IPS DF 19.7 (cell line): ENCODE measurements around the gene TTC31.
"Not testable (repeated sequence)": the region's sequence is repeated elsewhere in the genome, so short reads cannot be mapped to it uniquely, and the experiment has no call there.

ENCODE experiments used
- DNase-seq: peaks from one replicate; pipeline ENCODE4 v3.0.0-alpha.2; 2013; ENCODE audit warnings: low read depth, low spot score

TTC31 gene

DNA sequence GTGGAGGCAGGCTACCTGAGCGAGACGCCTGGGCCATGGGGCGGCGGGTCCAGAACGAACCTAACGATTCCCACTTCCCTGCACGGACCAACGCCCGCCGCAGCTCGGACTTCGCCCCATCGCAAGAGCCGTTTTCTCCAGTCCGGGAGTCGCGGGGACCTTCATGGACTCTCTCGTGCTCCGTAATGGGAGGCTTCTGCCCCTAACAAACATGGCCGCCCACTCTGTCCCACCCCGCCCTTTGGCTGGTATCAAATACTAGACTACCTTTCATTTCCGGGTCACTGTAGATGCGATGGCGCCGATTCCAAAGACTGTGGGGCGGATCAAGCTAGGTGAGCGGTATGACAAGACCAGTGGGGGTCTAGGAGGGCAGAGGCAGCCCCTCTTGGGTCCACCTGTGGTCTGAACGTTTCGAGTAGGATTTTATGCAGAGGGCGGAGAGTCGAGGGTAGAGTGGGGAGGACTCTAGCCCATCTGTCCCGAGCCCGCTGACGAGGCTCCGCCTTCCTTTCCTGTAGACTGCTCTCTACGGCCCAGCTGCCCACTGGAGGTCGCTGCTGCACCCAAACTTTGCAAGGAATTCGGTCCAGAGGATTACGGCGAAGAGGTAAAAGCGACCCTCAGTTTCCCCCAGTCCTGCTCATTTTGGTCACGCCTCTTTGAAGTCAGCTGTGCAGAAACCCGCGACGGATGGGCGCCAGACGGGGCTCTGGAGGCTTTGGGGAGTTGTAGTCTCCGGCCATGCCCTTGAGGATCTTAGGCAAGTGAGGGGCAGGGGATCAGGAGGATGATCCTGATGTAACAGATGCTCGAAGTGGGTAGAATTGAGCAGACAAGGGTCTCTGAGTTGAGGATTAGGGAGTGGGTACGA lies at the start of gene TTC31, which contains the start of gene CCDC142:
Gene TTC31, plus strand, starts transcription at position 281 of the 874 bp plus-strand sequence. Its CDS starts 15 bp downstream, at position 296.
Gene CCDC142, minus strand, starts transcription at position 198 of the 874 bp plus-strand sequence. Its CDS starts 161 bp downstream, at position 37.
- DNase-seq: peak; percentile 88

DNA sequence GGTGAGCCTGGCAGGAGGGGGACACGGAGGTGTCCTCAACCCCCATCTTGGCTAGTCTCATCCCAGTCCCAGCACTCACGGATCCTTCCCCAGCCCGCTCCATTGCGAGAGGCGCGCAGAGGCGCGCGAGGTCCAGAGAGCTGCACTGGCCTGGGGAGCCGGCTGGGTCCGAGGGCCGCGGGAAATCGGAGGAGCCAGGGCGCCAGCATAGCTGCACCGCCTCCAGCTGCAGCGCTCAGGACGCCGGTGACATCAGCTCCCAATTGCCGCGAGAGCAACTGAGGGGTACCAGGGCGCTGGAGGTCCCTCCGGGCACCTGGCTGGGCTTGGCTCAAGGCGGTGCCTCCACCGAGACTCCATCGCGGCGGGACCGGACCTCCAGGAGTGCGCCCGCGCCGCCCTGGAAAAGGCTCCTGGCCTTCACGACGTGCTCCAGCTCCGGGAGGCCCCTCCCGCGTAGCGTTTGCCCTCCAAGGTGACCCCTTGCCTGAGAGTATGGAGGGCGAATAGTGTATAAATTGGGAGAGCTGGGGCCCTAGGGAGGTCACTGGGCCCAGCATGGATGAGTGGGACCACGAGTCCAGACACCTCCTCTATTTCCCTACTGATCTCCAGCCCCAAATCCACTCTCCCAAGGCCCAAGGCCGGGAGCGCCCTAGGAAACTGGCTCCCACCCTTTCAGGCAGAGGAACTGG lies 46.6 kb upstream of the TTC31 start:
- DNase-seq: no peak

DNA sequence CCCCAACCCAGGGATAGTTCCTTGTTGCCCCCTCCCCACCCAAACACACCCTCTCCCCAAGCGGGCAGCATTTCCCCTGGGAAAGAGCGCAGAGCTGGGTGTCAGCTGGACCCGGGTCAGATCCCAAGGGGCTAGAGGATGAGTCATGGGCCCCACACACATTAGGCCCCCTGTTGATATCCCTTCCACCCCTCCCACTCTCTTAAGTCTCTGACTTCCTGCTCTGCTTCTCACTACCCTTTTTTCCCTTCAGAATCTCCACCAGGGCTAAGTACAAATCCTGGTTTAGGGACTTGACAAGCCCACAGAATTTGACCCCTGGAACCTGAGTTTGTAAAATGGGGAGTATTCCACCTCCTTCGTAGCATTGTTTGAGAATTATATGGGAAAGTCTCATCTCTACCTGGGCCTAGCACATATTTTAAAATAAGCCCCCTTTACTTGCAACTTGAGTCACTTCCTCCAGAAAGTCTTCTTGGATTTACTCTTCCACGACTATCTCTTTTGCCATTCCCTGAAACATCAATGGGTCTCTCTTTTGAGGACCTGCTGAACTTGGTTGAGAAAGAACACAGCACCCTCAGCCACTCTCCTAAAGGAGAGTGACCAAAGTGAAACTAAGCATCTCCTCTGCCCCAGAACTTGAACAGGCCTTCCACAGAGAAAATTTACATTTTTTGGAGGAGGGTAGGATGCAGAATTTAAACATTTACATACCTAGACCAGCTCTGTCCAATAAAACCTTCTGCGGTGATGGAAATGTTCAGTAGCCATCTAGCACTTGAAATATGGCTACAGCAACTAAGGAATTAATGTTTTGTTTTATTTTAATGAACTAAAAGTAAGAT lies 45.8 kb upstream of the TTC31 start:
- DNase-seq: no peak

DNA sequence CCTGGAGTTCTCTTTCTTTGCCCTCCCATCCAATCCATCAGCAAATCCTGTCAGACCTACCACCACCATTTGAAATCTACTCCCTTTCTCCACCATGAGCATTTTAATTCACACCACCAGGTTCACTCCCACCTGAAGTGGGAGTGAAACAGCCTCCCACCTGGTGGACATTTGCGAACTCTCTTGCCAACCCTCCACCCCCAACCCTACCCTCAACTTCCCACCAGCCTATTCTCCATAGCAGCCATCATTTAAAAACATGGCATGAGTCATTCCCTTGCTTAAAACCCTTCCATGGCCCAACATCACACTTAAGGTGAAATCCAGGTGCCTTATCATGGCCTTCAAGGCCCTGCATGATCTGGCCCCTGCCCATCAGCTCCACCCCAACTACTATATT lies 44.6 kb upstream of the TTC31 start:
- DNase-seq: no peak

DNA sequence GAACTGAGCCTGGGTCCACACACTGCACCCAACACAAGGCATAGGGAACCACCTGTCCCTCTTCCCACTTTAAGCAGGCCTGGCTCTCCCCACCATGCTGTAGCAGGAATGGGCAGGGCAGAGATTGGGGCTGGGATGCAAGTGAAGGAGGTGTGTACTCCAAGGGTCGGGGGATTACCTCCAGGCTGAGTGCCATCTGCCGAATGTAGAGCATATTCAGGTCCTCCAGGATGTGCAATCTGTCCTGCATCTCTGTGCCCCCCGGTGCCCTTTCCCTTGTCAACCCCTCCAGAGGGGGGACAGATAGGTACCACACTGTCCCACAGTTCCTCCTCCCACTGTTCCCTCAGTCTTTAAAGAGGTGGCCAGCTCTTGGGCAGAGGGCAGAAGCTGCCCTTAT lies 43.5 kb upstream of the TTC31 start:
- no peak for DNase-seq

DNA sequence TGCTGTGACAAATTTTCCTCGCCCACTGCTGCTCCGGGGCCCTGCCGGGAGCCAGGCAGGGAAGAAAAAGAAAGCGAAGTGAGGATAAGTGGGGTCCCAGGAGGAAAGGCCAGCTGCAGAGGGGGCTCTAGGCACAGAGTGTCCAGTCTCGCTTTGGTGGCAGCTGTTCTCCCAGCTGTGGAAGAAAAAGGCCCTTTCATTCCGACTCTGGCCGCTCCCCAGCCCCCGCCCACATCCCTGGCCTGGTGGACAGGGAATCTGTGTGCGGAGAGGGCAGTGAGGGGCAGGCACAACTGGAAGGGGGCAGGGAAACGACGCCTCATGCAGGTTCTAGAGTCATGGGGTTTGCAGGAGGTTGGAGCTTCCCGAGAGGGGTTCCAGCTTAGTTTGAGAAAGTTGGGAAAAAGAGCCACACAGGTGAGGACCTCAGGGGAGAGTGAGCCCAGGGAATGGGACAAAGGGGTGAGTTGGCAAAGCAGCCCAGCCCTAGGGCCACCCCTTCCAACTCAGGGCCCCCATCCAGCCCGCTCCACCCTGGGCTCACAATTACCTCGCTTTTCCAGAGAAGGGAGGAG lies 43.0 kb upstream of the TTC31 start:
- DNase-seq: no peak

DNA sequence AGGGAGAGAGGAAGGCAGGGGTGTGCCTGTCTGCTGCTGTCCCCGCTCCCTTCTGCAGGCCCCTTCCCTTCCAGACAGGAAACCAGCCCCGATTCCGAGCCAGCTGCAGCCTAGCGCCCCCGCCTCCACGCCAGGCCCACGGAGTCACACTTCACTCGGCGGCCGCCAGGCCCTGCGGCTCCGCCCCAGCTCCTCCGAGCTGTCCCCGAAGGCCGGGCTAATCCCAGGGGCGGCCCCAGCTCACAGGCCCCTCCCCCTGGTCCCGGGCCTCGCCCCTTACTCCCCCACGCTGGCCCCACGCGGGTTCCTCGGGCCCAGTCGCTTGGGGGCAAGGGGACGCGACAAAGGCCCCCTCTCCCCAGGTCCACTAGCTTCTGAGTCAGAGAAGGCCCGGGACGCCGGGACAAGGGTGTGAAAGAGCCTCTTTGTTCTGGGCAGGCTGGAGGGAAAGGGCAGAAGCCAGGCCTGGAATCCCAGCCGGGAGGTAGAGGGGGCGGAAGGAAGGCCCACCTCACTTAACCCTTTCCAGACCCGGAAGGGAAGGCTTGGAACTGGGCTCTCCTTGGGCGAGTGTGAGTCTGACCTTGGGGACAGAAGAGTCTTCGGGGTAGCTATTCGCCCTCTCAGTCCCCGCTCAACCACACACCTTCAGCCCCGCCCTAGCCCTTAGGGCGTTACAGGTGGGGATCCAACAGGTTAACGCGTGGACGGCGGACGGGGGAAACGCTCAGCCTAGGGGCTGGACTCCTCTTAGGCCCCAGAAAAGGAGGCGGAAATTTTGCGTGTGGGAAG lies 42.3 kb upstream of the TTC31 start:
- no peak for DNase-seq

DNA sequence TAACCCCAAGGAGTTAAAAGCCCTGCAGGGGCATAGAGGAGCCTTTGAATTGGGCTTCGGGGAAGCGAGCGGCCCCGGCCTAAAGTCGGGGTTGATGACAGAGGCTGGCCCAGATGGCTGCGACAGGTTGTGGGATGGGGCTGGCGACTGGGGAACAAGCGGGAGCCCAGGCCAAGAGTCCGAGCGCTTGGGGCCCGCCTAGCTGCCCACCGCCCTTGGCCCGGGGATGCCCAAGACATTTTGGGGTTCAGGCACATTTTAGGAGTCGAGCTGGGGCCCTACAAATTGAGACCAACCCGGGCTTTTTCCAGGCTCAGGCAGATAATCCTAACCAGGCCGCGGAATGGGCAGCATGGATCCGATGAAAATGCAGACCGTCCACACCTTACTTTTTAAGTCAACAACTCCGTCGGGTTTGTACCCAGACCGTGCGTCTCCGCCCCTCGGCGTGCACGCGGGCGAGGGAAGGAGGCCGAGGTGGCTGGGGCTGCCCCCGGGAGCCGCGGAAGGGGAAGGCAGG lies 41.7 kb upstream of the TTC31 start:
- DNase-seq: no peak

DNA sequence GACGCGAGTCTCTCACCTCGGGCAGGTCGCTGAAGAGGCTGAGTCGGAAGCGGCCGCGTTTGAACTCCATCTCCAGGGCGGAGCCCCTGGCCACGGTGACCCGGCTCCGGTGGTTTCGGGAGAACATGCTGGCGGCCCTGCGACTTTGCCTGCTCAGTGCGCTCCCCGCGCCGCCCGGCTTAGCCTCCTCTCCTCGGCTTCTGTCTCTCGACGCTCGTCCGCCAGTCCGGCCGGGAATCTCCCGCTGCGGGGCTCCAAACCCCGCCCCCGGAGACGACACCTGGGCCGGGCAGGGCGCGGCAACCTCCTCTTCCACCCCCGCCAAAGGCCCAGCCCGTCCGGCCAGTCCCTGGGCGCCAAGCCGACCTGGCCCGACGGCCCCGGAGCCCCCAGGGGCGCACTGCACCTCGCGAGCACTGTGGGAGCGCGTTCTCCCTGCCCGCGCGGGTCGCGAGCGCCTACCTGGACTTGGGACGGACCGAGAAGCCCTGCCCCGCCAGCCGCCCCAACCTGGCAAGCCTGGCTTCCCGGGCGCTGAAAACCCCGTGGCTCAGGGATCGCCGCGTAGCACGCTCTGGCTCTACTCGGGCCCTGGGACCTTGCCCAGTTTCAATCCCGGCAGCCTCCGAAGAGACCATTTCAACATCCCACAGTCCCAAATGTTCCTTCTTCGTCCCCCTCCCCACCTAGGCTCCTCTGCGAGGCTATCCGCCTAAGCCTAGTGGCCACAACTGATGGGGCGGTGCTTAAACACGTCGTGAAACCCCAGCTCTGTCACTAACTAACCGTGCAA lies 41.0 kb upstream of the TTC31 start, which contains the start of gene RTKN:
Gene RTKN, minus strand, starts transcription at position 248 of the 793 bp plus-strand sequence. Its CDS starts 121 bp downstream, at position 127.
- DNase-seq: no peak

DNA sequence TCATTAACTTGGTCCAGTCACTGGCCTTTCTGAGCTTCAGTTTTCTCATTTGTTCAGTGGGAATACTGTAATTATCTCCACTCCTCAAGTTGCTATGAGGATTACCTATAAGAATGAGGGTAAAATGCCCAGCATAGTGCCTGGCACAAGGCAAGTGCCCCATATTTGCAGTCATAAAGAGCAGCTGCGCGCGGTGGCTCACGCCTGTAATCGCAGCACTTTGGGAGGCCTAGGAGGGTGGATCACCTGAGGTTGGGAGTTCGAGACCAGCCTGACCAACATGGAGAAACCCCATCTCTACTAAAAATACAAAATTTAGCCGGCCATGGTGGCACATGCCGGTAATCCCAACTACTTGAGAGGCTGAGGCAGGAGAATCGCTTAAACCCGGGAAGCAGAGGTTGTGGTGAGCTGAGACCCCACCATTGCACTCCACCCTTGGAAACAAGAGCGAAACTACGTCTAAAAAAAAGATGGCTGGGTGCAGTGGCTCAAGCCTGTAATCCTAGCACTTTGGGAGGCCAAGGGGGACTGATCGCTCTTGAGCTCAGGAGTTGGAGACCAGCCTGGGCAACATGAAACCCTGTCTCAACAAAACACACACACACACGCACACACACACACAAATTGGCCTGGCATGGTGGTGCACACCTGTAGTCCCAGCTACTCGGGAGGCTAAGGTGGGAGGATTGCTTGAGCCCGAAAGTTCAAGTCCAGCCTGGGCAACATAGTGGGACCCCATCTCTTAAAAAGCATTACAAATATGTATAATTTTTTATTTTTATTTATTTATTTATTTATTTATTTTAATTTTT lies 40.2 kb upstream of the TTC31 start:
- DNase-seq: not testable (repeated sequence)

DNA sequence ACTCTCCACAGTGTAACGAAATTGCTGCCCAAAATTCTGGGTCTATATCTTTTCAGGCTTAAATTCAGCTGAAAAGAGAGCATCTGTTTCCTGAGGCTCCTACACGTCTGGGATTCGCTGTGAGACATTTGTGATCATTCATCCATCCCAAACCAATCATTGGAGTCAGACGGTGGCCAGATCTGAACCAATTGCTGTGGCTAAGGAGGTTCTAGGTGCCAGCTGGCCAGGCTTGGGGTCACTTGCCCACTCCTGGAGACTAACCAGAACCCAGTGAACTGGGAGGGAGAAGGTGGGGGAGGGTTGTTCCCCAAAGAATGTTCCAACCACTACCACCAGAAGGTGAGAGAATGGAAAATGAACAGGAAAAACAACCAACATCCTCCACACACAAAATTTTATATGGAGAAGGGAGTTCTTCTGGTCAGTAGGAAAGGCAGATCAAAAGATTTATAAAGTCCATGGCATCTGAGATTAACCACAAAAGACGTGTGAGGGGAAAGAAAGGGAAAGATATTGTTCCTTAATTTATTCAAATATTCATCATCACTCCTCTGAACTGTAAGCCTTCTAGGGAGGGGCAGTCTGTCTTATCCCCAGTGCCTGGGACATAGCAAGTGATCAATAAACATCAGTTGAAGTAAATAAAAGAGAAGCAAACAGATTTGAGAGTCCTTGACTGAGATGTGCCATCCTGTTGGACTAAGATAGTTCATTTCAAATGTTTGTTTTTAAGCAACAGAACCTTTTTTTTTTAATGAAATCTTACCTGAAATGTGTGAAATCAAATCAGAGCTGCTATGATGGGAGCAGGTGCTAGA lies 38.2 kb upstream of the TTC31 start:
- no peak for DNase-seq

DNA sequence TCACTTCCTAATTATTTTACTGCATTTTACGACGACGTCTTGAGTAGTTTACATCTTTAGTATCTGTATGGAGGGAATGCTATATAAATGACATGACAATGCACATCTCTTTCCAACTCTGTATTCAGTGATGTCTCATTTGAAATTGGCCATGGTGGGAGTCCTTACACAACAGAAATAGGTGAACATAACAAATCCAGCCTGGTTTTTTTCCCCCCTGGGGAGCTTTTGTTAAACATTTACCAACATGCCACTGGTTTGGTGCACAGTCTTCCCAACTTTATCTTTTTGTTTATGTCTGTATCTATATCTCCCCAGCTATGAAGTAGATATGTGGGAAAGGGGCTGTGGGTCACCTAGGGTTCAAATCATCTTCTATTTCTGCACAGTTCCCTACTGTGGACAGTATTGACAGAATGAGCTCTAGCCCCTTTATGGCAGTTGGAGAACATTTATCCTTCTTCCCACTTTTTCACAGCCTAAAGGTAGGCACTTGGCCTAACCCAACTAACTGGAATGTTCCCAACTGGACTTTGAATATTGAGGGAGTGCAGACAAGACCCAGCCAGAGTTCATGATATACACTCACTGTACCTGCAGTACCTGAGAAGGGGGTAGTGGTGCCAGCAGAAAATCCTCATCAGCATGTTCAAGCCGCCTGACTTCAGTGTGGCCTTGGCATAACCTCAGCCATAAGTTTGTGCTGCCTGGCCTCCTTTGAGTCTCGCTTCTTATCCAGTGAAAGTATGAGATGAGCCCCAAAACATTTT lies 35.5 kb upstream of the TTC31 start:
- no peak for DNase-seq

DNA sequence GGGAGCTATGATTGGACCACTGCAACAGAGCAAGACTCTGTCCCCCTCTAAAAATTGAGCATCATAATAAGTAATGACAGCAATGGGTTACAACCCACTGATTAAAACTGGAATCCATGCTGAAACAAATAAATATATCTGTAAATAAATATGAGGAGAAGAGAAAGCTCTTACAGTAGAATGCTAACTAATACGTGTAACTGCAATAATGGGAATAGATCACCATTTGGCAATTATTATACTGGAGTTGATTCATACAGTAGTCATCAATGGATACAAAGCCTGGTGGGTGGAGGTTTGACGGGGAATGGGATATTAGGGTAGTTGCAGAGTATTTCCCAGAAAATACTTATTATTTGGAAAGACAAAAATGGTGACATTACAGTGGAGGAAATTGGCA lies 34.1 kb upstream of the TTC31 start:
- no peak for DNase-seq

DNA sequence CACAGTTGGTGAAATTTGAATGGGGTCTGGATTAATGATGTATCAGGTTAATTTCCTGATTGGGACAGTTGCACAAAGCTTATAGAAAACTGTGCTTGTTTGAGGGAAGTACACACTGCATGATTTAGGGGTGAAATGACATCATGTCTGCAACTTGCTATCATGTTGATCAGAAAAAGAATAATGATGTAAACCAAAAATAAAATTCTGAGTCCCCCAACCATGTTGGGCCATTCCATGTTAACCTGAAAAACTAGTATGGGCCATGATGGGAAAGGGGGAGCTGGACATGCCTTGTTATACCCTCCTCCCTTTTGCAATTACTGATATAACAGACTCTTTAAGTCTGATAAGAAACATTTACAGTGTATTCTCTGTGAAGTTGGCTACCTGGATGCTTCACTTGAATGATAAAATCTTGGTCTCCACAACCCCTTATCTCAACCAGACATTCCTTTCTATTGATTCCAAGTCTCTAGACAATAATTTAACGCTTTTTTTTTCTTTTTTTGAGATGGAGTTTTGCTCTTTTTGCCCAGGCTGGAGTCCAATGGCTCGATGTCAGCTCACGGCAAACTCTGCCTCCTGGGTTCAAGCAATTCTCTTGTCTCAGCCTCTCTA lies 32.2 kb upstream of the TTC31 start:
- no peak for DNase-seq

DNA sequence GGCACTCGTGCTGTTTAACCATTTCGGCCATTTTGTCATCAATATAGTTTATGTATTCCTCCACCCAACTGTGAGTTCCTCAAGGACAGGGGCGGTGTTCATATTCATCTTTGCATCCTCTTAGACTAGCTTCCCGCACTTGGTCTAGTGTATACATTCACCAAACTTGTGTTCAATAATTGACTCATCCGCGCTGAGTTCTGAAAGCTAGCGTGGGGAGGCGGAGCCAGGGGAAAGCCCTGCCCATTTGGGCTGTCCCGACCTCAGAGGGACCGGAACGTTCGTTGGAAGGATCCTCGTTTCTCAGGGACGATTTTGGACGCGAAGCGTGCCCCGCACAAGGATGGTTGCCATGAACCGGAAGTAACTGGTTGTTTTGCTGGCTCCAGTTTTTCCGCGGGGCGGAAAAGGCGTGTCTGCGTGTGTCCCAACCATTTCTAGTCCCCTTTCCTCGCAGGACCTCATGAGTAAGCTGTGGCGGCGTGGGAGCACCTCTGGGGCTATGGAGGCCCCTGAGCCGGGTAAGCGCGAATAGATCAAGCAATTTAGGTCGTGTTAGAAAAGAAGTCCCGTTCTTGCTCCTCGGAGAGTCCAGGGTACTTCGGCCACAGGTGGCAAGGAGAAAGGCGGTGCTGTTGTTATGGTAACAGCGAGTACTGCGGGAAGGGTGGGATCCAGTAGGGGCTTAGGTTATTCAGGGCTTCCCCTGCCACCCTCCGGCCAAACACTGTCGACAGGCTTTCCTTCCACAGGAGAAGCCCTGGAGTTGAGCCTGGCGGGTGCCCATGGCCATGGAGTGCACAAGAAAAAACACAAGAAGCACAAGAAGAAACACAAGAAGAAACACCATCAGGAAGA lies 28.0 kb upstream of the TTC31 start, which contains the start of gene INO80B:
Gene INO80B, plus strand, starts transcription at position 434 of the 858 bp plus-strand sequence. Its CDS starts 30 bp downstream, at position 464.
- DNase-seq: no peak
